Adrenal gland (tissue), 12 donors: ENCODE measurements around the gene EPHB1. TPM values are rescaled to one million over a fixed set of nuclear protein-coding genes. Genes with fewer than 3 reads are reported as not detected.

Experiments used
- DNase-seq, 7 donors: peaks; one replicate each; pipeline ENCODE4 v3.0.0-alpha.2; 2019 to 2020
- H3K27ac ChIP-seq, 5 donors: fragments of 200-600 bp; sonication (generic) in 4 of 5; 1 replicate in 3 of 5; 2 replicates in 2 of 5; pipeline versions ENCODE4 v1.5.1 to v1.8.0; 2016 to 2020; ENCODE audit warnings: mild to moderate bottlenecking in 1 of 5
- H3K27me3 ChIP-seq: fragments of 200-600 bp; 2 replicates; pipeline ENCODE4 v1.8.0; 2021
- H3K36me3 ChIP-seq, 2 donors: fragments of 200-600 bp; replicated peaks in 1 of 2; 1 replicate in 1 of 2; 2 replicates in 1 of 2; pipeline versions ENCODE4 v1.5.1 to v1.8.0; 2018 to 2022
- H3K4me1 ChIP-seq, 2 donors: fragments of 200-600 bp; replicated peaks in 1 of 2; 1 replicate in 1 of 2; 2 replicates in 1 of 2; pipeline versions ENCODE4 v1.5.1 to v1.8.0; 2018 to 2021
- H3K4me3 ChIP-seq, 4 donors: fragments of 200-600 bp; sonication (generic) in 3 of 4; one replicate each; pipeline ENCODE4 v1.5.1; 2016 to 2018
- H3K9me3 ChIP-seq, 3 donors: fragments of 200-600 bp; sonication (generic) in 1 of 3; replicated peaks in 1 of 3; 1 replicate in 2 of 3; 2 replicates in 1 of 3; pipeline versions ENCODE4 v1.5.1 to v1.8.0; 2016 to 2021
- POLR2A ChIP-seq, 2 donors: fragments of 450-650 bp; IDR thresholded peaks; one replicate each; pipeline ENCODE4 v1.6.1; 2017; ENCODE audit warnings: antibody characterized with exemption in 2 of 2, mild to moderate bottlenecking in 2 of 2, moderate library complexity in 1 of 2
- WGBS, 4 donors: extraction: QIAGEN DNeasy Blood & Tissue Kit in 2 of 4; methylation state at CpG; one replicate each; pipeline versions ENCODE4 v1.1.5 to v1.1.7; 2013 to 2017; 5-methylcytosine and 5-hydroxymethylcytosine counted together
- intact Hi-C, 2 donors: fragments of 100-400 bp; cut with DNase I; formaldehyde crosslinking; loops; one replicate each; pipeline versions ENCODE4 v1.14.1 to v1.15.0; 2022 to 2023
- polyA plus RNA-seq, 3 donors: library from polyadenylated mRNA; stranded (reverse); fragments of 200-250 nt in 2 of 3; fragments of 350-450 nt in 1 of 3; fragmentation: Illumina TruSeq in 1 of 3; extraction: RNeasy Lipid Tissue Mini Kit (QIAGEN cat#74804) in 1 of 3; gene quantifications; one replicate each; pipeline ENCODE4 v1.2.3, GENCODE V29; 2013 to 2014
- total RNA-seq, 9 donors: library from RNA; depleted of rRNA in 4 of 9; stranded (reverse); fragments of >200 nt in 4 of 9; fragments of 120-200 nt in 1 of 9; fragmentation: NEBNext Ultra II Directional in 1 of 9; extraction: Animal tissue kit (Norgen Biotek cat#: 25700) in 1 of 9; gene quantifications; one replicate each; pipeline versions ENCODE4 v1.1.0 to v1.2.4, GENCODE V29; 2013 to 2023
- TF ChIP-seq, protein P1 (sequence below), 6 experiments: fragments of 450-650 bp in 4 of 6; fragments of 200-600 bp in 2 of 6; sonication (generic) in 1 of 6; IDR thresholded peaks; 1 replicate in 5 of 6; 2 replicates in 1 of 6; pipeline versions ENCODE4 v1.5.1 to v1.8.0; 2016 to 2021; ENCODE audit warnings: antibody characterized with exemption in 6 of 6, mild to moderate bottlenecking in 2 of 6, moderate library complexity in 1 of 6
- donor health status: healthy with polysubstance abuse.
- donor health status: Bipolar disorder and iron deficiency.
- donor health status: DM: yes; HTN: yes; CAD: no.
- donor health status: DM: no; HTN: no; CAD: no.
- donor health status: DM: no; HTN: no; CAD: no.
- donor health status: DM: yes; HTN: yes; CAD: no.

Gene EPHB1
- total and polyA plus RNA-seq, 12 donors = 0.10 to 3.4 (median 0.98) TPM

- Histone ChIP-seq H3K9me3 (no peaks in the 10 kb centered on the region), H3K27ac (no peak overlapping the region), H3K4me1 (no peaks in the 10 kb centered on the region), H3K4me3 (no peak overlapping the region), H3K27me3 (no peaks in the 10 kb centered on the region), H3K36me3 (no peaks in the 10 kb centered on the region)
- DNase-seq = no peak
- no peak for TF ChIP-seq POLR2A (IDR thresholded peaks at IDR 0.05)
- TF ChIP-seq, protein P1, sequence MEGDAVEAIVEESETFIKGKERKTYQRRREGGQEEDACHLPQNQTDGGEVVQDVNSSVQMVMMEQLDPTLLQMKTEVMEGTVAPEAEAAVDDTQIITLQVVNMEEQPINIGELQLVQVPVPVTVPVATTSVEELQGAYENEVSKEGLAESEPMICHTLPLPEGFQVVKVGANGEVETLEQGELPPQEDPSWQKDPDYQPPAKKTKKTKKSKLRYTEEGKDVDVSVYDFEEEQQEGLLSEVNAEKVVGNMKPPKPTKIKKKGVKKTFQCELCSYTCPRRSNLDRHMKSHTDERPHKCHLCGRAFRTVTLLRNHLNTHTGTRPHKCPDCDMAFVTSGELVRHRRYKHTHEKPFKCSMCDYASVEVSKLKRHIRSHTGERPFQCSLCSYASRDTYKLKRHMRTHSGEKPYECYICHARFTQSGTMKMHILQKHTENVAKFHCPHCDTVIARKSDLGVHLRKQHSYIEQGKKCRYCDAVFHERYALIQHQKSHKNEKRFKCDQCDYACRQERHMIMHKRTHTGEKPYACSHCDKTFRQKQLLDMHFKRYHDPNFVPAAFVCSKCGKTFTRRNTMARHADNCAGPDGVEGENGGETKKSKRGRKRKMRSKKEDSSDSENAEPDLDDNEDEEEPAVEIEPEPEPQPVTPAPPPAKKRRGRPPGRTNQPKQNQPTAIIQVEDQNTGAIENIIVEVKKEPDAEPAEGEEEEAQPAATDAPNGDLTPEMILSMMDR (IDR thresholded peaks at IDR 0.05) = no peak
- intact Hi-C loops = no loop called here
- WGBS, 4 donors = 49 to 63% (median 55%) methylated on average over 5 of the region's 5 CpGs; no CpG with 5 or more reads in 1 of the 4 donors
Observed at GRCh38 chr3:135117977-135118376, 322.9 kb downstream of the EPHB1 start.

GRCh38 chr3:135118792-135119191, 323.7 kb downstream of the EPHB1 start:
- intact Hi-C loops = no loop called here
- 63 to 86% (median 74%) methylated on average over 2 of the region's 2 CpGs for WGBS, 4 donors
- TF ChIP-seq, protein P1 (IDR thresholded peaks at IDR 0.05) = no peak
- no peak for TF ChIP-seq POLR2A (IDR thresholded peaks at IDR 0.05)

GRCh38 chr3:135125171-135125801, 330.2 kb downstream of the EPHB1 start:
- no peak overlapping the region for H3K27ac ChIP-seq
- intact Hi-C loops = no loop called here
- no peaks in the 10 kb centered on the region for H3K4me1 ChIP-seq
- 59 to 83% (median 75%) methylated on average over 2 of the region's 2 CpGs for WGBS, 4 donors
- H3K27me3 ChIP-seq = no peaks in the 10 kb centered on the region
- DNase-seq = peak in 1 of 7 donors; percentile 25
- H3K9me3 ChIP-seq = no peaks in the 10 kb centered on the region
- H3K4me3 ChIP-seq = no peak overlapping the region
- no peak for TF ChIP-seq POLR2A (IDR thresholded peaks at IDR 0.05)
- TF ChIP-seq, protein P1 (IDR thresholded peaks at IDR 0.05) = no peak
- no peaks in the 10 kb centered on the region for H3K36me3 ChIP-seq

More at GRCh38 chr3:135118792-135119191, 323.7 kb downstream of the EPHB1 start:
- Histone ChIP-seq H3K9me3 (no peaks in the 10 kb centered on the region), H3K36me3 (no peaks in the 10 kb centered on the region), H3K4me3 (no peak overlapping the region), H3K4me1 (no peaks in the 10 kb centered on the region), H3K27ac (no peak overlapping the region), H3K27me3 (no peaks in the 10 kb centered on the region)
- DNase-seq = no peak

DNA sequence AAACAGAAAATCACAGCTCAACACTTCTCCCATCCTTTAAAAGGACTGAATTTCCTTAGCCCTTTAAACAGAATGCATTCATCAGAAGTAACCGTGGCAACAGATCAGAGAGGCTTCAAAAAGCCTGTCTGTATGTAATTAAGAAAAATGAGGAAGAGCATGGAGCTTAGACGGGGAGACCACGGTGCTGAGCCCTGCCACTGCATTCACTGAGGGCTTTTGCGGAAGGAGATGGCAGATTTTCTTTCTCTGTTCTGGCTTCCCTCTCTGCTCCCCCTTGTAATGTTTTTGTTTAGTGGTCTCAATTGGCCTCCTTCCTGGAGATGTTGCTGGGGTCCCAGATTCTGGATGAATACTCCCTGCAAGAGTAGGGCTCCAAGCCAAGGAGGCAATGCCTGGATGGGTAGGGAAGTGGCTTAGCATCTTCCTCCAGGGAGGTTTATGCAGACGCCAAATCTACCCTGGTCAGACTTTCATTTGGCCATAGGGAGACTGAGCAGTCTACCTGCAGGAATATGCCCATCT, 332.9 kb downstream of the EPHB1 start:
- Histone ChIP-seq H3K4me1 (no peaks in the 10 kb centered on the region), H3K9me3 (no peaks in the 10 kb centered on the region), H3K36me3 (no peaks in the 10 kb centered on the region), H3K4me3 (no peak overlapping the region), H3K27ac (no peak overlapping the region), H3K27me3 (no peaks in the 10 kb centered on the region)
- WGBS, 4 donors = 54 to 78% (median 75%) methylated on average over 5 of the region's 5 CpGs
- no peak for DNase-seq
- no peak for TF ChIP-seq POLR2A (IDR thresholded peaks at IDR 0.05)
- TF ChIP-seq, protein P1 (IDR thresholded peaks at IDR 0.05) = no peak
- intact Hi-C loops = no loop called here
